Frontal cortex (tissue), 4 donors: ENCODE measurements around the gene CABLES2. TPM values are rescaled to one million over a fixed set of nuclear protein-coding genes. Genes with fewer than 3 reads are reported as not detected.
A peak's percentile ranks its signal among the peaks of the same experiment; 100 is the strongest.

ENCODE experiments used
- DNase-seq, 2 donors: peaks; one replicate each; pipeline ENCODE4 v3.0.0; 2012; ENCODE audit warnings: low spot score in 2 of 2
- FAIRE-seq: peaks from 2 replicates; lab custom pipeline; 2012; peaks lifted over from hg19 to GRCh38; lab: Jason Lieb, UNC
- total RNA-seq: library from RNA; depleted of rRNA; stranded (reverse); fragments of >200 nt; gene quantifications from one replicate; pipeline ENCODE4 v1.2.3, GENCODE V29; 2014
- donor health status: control.
- donor health status: control.
- donor health status: control.

The CABLES2 gene
- total RNA-seq, 1 donor from 2014 or later: 2.9 TPM

DNA sequence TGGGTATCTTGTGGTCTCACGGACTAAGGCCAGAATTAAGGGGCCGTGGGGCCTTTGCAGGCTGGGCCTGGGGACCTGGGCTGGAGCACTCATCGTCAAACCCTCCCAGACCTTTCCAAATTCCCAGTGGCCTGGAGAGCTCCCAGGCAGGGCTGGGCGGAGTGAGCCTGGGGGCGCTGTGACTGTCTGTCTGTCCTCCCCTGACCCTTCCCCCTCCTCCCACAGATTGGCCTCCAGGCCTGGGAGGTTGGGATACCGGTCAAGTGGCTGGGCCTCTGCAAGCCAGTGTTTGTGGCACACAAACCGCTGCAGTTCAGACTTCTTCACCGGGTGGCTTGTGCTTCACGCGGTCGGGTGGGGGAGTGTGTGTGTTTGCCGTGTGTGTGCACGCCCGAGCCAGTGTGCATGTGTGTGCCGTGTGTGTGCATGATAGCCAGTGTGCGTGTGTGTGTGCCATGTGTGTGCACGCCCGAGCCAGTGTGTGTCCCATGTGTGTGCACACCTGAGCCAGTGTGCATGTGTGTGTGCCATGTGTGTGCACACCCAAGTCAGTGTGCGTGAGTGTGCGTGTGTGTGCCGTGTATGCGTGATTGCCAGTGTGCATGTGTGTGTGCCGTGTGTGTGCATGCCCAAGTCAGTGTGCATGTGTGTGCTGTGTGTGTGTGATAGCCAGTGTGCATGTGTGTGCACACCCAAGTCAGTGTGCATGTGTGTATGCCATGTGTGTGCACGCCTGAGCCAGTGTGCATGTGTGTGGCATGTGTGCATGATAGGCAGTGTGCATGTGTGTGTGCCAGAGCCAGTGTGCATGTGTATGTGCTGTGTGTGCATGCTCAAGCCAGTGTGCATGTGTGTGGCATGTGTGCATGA, 14.0 kb upstream of the CABLES2 start:
- no peak for DNase-seq
- FAIRE-seq: no peak

DNA sequence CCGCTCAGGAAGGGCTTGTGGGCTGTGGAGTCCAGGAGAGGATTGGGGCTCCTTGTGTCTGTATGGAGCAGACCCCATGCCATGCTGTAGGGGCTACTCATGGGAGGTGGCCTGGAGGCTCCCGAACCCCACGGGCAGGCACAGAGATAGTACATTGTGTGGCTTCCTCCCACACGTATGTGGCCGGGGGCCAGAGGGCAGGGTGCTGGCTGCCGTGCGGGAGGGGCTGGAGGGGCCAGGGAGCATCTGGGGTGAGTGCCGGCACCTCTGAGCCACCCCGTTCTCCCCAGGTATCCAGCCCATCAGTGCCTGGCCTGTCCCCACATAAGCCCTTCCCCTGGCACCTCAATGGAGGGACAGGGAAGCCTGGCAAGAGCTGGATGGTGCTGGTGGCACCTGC, 12.7 kb upstream of the CABLES2 start:
- DNase-seq (no peak), FAIRE-seq (no peak)

DNA sequence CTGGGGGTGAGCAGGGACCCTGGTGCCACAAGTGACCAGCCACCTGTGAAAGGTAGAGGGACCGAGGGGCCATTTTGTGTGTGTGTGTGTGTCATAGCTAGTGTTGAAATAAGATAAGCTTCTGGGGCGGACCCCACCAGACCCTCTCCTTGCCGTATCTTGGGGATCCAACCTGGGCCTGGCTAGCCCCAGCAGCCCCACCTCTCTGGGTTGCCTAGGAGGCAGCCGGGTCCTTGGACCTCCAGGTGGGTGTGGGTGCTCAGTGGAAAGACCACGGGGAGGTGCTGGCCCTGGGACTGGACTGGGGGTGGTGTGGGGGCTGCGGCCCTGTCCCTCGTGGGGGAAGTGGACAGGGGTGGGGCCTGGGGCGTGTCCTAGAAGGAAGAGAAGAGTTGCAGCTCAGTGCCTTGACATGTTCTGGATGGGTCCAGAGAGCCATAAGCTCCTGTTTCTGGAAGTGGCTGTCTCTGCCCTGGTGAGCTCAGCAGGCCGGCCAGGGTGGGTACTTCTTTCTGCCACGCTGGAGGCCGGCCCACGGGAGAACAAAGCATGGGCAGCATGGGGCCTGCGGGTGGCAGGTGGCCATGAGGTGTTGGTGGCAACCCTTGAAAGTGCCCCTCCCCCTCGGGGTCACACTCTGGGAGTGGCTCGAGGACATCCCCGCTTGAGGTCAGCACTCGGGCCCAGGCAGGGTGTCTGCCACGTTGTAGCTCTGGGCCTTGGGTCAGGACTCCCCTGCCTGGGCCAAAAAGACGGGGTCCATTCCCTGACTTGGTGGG, 11.8 kb upstream of the CABLES2 start:
- no peak for DNase-seq
- no peak for FAIRE-seq

DNA sequence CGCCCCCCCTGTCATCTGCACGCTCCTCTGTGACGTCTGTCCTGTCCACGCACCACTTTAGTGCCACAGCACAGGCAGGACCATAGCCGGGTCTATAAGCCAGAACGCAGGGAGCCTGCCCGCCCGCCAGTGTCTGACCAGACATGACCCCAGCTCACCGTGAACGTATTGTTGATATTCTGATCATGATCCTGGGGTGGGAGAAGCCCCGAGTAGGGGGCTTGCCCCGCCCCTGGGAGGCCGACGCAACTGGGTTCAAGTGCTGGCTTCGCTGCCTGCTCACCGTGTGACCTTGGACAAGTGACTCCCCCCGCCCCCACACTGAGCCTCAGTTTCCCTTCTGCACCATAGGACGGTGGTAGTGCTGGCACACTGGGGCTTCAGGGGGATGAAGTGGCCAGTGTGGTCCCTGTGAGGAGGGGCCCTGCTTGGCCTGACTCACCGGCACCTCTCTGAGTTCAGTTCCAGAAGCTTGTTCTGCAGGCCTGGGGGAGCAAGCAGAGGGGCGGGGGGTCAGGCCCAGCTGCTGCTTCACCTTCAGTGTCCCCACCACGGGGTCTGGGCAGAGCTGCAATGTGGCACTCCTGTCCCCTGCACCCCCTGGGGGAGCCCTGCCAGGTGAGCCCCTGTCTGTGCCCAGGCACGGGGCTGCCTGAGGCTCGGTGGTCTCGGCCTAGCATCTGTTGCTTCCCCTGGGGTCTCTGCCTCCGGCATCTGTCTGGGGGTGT, 11.1 kb upstream of the CABLES2 start:
- no peak for FAIRE-seq
- no peak for DNase-seq

DNA sequence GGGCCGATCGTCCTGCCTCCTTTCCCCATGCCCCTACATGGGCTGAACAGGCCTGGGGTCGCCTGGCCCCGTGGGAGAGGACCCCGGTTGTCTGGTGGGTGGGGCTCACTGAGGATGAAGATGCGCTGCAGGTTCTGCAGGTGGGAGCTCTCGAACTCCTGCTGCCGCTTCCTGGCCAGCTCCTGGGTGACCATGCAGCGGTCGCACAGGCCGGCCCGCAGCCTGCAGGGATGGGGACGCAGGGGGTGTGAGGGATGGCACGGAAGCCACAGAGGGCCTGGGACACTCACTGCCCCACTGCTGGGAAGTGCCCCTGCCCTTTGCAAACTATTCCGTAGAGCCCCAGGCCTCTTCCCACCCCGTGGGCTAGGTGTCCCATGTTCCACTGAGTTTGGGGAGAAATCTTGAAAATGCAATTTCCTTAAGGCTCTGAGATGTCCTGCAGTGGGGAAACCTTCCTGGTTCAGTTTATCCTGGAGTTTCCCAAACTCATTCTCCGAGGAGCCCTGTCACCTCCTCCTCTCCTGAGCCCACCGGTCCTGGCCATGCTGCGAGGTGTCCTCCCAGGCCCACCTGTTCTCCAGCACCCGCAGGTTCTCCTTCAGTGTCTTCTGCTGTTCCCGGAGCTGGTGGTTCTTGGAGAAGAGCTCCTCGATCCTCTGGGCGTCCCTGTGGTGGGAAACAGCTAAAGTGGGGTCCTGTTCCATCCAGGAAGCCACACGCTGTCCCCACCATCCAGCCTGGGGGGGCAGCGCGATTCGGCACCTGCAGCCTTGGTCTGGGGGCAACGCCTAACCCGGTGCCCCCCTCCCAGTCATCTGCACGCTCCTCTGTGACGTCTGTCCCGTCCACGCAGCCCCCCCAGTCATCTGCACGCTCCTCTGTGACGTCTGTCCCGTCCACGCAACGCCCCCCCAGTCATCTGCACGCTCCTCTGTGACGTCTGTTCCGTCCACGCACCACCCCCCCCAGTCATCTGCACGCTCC, 9.9 kb upstream of the CABLES2 start:
- FAIRE-seq (no peak), DNase-seq (no peak)

DNA sequence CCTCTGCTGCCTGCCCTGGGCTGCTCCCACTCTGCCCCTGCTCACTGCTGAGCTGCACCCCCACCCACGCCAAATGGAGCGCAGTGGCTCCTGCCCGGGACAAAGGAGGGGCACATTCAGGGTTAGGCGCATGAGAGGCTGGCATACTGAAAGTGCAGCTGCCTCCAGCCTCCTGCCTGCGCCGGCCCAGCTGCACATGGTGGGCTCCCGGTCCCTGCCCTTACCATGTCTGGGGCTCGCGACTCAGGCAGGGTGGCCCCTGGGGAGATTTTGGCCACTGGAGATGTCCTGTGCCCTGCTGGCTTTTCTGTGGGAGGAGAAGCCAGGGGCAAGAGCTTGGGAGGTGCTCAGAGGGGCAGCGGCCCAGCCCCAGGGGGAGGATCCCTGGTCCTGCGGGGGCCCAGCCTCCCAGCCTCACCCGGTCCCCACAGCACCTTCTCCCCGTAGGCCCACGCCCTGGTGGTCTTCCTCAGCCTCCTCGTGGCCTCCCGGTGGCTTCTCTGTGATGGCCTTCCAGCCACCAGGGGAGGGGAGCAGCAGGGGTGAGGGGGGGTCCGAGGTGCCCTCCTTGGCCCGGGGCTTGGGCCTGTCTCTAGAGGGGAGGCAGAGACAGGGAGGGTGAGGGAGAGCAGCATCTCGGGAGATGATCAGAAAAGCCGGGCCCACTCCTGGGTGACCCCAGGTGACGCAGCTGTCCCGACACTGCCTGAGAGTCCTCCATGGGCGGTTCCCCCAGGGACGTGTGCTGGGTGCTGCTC, 8.4 kb upstream of the CABLES2 start:
- FAIRE-seq: no peak

DNA sequence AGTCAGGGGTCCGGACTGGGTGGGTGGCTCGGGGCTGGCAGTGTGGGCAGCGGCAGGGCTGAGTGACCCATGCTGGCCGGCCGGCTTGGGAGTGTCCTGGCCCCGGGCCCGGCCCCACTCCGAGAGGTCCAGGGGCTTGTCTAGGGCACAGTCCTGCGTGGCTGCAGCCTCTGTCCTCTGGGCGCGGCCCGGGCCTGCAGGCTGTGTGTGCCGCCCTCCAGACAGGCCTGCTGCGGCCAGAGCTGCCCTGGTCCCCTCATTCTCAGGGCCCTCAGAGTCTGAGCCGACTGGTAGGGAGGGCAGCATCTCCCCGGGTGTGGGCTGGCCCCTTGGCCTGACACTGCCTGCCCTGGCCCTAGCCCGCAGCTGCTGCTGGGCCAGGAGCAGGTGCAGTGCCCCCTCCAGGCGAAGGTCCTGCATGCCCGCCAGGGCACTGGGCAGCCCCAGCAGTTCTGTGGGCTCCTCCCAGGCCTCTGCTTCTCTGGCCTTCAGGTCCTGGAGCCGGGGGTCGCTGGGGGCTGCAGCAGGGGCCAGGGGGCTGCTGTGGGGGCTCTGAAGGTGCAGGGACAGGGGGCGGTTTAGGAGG, 6.9 kb upstream of the CABLES2 start:
- DNase-seq (no peak), FAIRE-seq (no peak)

More for the DNA sequence above, 8.4 kb upstream of the CABLES2 start:
- DNase-seq: no peak

DNA sequence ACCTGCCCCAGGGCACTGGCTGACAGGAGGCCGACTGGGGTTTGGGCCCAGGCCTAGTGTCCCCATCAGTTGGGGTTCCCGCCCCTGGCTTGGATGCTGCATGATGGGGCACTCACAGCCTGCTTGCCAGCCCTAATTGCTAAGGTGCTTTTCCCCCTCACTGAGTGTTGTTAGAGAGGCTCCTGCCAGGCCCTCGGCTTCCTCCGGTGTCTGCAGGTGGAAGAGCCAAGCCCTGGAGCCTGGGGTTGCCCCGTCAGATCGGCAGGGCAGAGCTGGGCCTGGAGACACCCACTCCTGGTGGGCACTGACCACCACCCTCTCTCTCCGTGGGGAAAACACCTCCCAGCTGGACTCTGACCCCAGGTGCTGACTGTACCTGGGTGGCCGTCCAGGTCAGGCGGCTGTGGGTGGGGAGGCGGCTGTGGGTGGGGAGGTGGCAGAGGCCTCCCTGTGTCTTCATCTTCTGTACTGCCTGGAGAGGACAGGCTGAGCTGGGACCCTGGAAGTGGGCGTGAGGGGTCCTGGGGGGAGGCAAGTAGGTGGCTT, 6.0 kb upstream of the CABLES2 start:
- DNase-seq: no peak
- no peak for FAIRE-seq

DNA sequence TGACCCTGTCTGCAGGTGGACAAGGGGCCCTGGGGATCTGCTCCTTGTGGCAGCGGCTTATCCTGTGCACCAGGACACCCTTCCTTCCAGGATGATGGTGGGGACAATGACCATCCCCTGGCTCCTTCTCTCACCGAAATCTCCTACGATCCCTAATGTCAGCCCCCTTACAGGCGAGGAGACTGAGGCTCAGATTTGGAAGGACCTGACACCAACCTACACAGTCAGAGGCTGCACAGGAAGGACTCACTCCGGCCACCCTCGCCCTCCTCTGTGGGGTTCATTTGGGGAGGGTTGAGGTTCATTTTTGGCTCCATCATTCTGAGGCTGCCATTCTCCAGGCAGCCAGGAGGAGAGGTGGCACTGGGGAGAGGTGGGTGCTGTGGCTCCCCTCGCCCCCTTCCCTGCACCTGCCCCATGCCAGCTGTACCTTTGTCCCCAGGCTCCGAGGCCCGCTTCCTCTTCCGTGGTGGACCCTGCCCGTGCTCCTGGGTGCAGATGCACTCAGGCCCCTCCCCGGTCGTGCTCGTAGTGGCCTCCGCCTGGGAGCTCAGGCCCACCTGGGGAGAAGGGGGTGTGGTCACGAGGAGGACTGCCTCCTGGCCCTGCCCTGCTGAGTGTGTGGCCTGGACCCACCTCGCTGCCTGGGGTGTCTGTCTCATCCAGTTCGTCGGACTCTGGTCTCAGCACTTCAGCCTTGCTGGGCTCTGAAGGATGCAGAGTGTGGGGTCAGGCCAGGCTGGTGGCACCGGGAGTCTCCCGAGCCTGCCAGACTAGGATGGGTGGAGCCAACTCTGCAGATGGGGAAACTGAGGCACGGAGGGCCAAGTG, 5.3 kb upstream of the CABLES2 start:
- DNase-seq (no peak), FAIRE-seq (no peak)

DNA sequence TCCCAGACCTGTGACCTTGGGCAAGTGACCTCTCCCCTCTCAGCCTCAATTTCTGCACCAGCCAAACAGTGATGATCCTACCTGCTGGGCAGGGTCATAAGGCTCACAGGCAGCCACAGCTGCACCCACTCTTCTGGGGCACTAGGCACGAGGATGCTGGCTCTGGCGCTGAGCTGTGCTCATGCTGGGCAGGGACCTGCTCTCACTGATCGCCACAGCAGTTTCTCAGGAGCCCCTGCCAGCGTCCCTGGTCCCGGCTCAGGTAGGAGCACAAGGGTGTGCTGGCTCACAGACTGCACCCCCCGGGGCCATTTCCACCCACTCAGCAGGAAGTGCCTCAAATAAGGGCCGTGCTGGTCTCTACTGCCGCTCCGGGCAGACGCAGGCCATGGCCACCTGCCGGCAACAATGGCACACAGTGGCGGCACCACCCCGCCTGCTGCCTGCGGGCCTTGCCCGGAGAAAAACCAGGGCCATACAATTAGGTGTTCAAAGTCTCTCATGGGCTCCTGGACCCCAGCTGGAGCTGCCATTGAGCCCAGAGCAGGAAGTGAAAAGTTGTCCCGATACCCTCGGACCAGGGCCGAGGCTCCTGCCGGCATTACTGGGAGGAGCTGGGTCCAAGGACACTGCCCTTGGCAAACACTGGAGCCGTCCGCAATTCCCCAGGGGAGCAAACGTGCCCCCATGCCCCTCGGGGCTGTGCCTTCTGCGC, 4.6 kb upstream of the CABLES2 start:
- FAIRE-seq: no peak
- DNase-seq: no peak

DNA sequence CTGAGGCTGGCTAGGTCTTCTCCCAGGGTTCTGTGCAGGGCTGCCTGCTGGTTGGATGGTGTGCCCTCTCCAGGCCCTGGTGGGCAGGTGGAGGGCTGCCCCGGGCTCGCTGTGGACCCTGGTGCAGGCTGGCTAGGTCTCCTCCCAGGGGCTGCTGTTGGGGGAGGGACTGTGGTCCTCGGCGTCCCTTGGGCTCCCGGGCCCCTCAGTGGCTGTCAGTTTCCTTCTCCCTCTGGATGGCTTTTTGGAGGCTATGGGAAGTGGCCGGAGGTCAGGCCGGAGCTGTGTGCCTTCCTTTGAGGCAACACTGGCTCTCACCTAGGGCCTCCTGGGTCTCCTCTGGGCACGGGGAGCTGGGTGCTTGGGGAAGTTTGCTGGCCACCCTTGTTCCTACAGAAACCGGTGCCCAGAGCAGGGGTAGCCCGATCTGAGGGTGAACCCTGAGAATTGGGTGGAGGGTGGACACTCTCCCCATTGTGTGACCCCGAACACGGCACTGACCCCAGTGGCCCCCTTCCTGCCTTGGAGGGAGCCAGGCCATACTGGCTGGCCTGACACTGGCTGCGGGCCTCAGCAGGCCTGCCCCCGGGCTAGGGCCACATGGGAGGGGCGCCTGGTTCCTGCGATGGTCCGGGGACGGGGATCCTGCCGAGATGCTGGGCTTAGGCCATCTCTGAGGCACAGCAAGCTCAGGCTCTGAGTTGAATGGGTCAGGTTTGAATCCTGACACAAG, 3.8 kb upstream of the CABLES2 start:
- DNase-seq: no peak
- FAIRE-seq: no peak

DNA sequence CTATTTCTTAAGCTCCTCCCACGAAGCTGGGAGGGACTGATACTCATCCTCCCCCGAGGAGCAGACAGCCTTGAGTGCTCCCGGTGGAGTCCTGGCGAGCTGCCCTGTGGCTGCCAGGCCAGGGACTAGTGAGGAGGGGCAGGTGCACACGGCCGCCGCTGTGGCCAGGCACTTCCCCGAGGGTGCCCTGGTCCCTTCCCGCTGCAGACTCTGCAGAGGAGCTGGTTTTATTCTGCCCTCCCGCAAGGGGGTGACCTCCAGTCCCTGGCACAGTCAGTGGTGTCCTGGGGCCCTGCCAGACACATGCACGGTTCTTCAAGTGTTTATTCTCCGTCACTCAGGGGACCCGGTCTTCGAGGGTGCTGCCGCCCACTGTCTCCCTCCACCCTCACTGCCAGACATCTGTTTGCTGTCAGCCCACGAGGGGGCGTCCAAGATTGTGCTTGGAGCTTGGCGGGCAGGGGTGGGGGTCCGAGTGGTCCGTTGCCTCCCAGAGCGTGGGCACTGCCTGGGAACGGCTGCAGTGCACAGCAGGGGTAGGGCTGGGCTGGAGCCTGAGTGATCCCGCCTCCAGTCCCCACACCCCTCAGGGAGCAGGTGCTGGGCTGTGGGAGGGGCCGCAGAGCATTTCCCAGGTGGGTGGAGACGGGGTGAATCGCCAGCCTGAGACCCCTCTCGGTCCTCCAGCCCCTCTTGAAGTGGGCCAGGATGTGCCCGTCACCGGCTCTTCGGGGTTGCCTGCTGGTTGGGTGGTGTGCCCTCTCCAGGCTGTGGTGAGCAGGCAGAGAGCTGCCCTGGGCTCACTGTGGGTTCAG, 3.1 kb upstream of the CABLES2 start:
- FAIRE-seq: no peak
- DNase-seq: peak in 1 of 2 donors; percentile 72

DNA sequence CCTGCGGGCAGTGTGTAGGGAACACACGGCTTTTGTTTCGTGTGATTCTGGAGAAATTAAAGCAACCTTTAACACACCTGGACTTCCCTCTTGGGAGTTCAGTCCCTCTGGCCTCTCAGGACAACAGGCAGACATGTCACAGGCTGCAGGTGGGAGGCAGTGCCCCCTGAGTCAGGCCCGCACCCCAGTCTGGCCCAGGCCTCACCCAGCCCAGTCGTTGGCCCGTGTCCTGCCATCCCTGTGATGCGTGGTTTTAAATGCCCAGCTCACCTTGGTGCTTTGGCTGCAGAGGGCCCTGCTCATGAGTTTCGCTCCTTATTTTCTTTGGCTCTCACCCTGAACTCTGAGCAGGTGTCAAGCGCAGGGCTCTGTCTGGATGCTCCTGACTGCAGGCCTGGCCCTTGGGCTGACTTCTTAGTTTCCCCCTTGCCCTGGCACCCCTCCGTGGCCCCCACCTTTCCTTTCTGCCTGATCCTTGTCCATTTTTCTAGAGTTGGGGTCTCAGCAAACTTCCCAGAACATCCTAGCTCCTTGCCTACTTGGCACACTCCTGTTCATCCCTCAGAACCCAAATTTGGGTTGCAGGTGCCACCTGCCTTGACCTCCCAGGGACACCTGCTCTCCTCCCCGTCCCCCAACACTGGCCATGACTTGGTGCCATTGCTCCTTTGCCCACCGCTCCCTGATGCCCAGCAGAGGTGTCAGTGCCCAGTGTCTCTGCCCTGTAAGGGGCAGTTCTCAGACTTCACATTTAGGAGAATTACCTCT, 2.2 kb upstream of the CABLES2 start:
- no peak for FAIRE-seq
- no peak for DNase-seq

DNA sequence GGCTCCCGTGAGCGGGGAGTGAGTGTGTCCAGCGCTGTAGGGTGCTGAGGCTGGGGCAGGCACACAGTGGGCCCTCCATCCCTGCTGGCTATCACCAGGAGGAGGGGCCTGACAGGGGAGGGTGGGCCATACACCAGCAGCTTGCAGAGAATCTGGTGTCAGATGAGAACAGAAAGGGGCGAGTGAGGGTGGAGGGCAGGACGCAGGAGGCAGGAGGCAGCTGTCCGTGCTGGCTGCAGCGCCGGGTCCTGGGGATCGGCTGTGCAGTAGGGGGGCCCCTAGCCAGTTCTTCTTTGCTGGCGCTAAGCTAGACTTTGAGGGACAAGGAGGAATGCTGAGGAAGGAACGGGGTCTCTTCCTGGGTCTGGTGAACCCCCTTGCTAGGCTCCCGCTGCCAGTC, 1.6 kb upstream of the CABLES2 start:
- DNase-seq (no peak), FAIRE-seq (no peak)
